IMR-90 (cell line): ENCODE data around the gene CDH22.

ENCODE experiments used
- CHD1 ChIP-seq: IDR thresholded peaks from 2 replicates; pipeline ENCODE4 v1.6.1; 2012; ENCODE audit warnings: low read depth, low read length, improper control_type of control experiment
- CTCF ChIP-seq: conservative IDR thresholded peaks from 2 replicates; pipeline ENCODE4 v1.5.1; 2012; ENCODE audit warnings: mild to moderate bottlenecking, low read depth, low read length, improper control_type of control experiment
- FOS ChIP-seq: fragments of 150-350 bp; IDR thresholded peaks from 2 replicates; pipeline ENCODE4 v1.6.1; 2016; ENCODE audit warnings: low read depth, low read length
- MXI1 ChIP-seq: IDR thresholded peaks from 2 replicates; pipeline ENCODE4 v1.6.1; 2012; ENCODE audit warnings: low read depth, mild to moderate bottlenecking, low read length, moderate library complexity, borderline replicate concordance
- POLR2A ChIP-seq: IDR thresholded peaks from 2 replicates; pipeline ENCODE4 v1.6.1; 2012; ENCODE audit warnings: mild to moderate bottlenecking, low read depth, low read length
- RAD21 ChIP-seq: IDR thresholded peaks from 2 replicates; pipeline ENCODE4 v1.6.1; 2012; ENCODE audit warnings: low read length, improper control_type of control experiment
- SMC3 ChIP-seq: fragments of 150-350 bp; IDR thresholded peaks from 2 replicates; pipeline ENCODE4 v1.6.1; 2016; ENCODE audit warnings: low read depth, mild to moderate bottlenecking, antibody characterized with exemption, low read length, moderate library complexity

GRCh38 chr20:46311039-46311650, 2.8 kb upstream of the CDH22 start:
- no peak for TF ChIP-seq MXI1
- TF ChIP-seq CTCF, result no peak
- TF ChIP-seq RAD21, result no peak
- TF ChIP-seq FOS, result no peak
- no peak for TF ChIP-seq SMC3
- TF ChIP-seq POLR2A, result no peak
- no peak for TF ChIP-seq CHD1
